Measurements from ENCODE around the gene MTF1. TPM values are rescaled to one million over a fixed set of nuclear protein-coding genes. Genes with fewer than 3 reads are reported as not detected.
A peak's percentile ranks its signal among the peaks of the same experiment; 100 is the strongest.

Gene MTF1
- total RNA-seq, 2 donors from 2014 or later = 22.1 to 33.9 TPM

GRCh38 chr1:37850352-37850955 lies 8.9 kb downstream of the MTF1 start:
- no peaks in the 10 kb centered on the region for H3K27me3 ChIP-seq
- DNase-seq = no peak
- peaks cover 5% of the 10 kb centered on the region for H3K4me1 ChIP-seq
- no peaks in the 10 kb centered on the region for H3K9me3 ChIP-seq
- no peak overlapping the region for H3K9ac ChIP-seq (ENCODE audit: low read depth in 2 of 2, low read length in 2 of 2)
- H3K27ac ChIP-seq = no peak overlapping the region
- H3K36me3 ChIP-seq = no peaks in the 10 kb centered on the region
- H3K4me3 ChIP-seq = no peak overlapping the region
- intact Hi-C loops (cut with DNase I) = no loop called here
- no peak for TF ChIP-seq CTCF (IDR thresholded peaks at IDR 0.05)

GRCh38 chr1:37849480-37849879 lies 9.9 kb downstream of the MTF1 start:
- Histone ChIP-seq H3K36me3 (no peaks in the 10 kb centered on the region), H3K9me3 (no peaks in the 10 kb centered on the region), H3K9ac (ENCODE audit: low read depth in 2 of 2, low read length in 2 of 2) (no peak overlapping the region), H3K4me3 (no peak overlapping the region), H3K27ac (no peak overlapping the region), H3K27me3 (no peaks in the 10 kb centered on the region), H3K4me1 (peaks cover 5% of the 10 kb centered on the region)
- intact Hi-C loops (cut with DNase I) = no loop called here
- DNase-seq = no peak
- TF ChIP-seq CTCF (IDR thresholded peaks at IDR 0.05) = no peak

GRCh38 chr1:37846647-37847339 lies 12.6 kb downstream of the MTF1 start:
- no peak for TF ChIP-seq CTCF (IDR thresholded peaks at IDR 0.05)
- Histone ChIP-seq H3K4me1 (peaks cover 5% of the 10 kb centered on the region), H3K27me3 (no peaks in the 10 kb centered on the region), H3K9ac (ENCODE audit: low read depth in 2 of 2, low read length in 2 of 2) (peak overlapping the region in 1 of 2 donors; percentile 55), H3K36me3 (no peaks in the 10 kb centered on the region), H3K4me3 (no peak overlapping the region), H3K27ac (peak overlapping the region; percentile 71), H3K9me3 (no peaks in the 10 kb centered on the region)
- peak; percentile 30 for DNase-seq
- intact Hi-C loops (cut with DNase I) = no loop called here

- Histone ChIP-seq H3K4me1 (peaks cover 5% of the 10 kb centered on the region), H3K27me3 (no peaks in the 10 kb centered on the region), H3K9ac (ENCODE audit: low read depth in 2 of 2, low read length in 2 of 2) (no peak overlapping the region), H3K36me3 (no peaks in the 10 kb centered on the region), H3K9me3 (no peaks in the 10 kb centered on the region), H3K4me3 (no peak overlapping the region), H3K27ac (peak overlapping the region; percentile 71)
- intact Hi-C loops (cut with DNase I) = no loop called here
- no peak for DNase-seq
- TF ChIP-seq CTCF (IDR thresholded peaks at IDR 0.05) = no peak
Measured at GRCh38 chr1:37845786-37846185, 13.6 kb downstream of the MTF1 start.

GRCh38 chr1:37845049-37845646 lies 14.2 kb downstream of the MTF1 start:
- DNase-seq = no peak
- Histone ChIP-seq H3K27me3 (no peaks in the 10 kb centered on the region), H3K27ac (no peak overlapping the region), H3K36me3 (no peaks in the 10 kb centered on the region), H3K9ac (ENCODE audit: low read depth in 2 of 2, low read length in 2 of 2) (no peak overlapping the region), H3K9me3 (no peaks in the 10 kb centered on the region), H3K4me1 (peaks cover 5% of the 10 kb centered on the region), H3K4me3 (no peak overlapping the region)
- intact Hi-C loops (cut with DNase I) = no loop called here
- TF ChIP-seq CTCF (IDR thresholded peaks at IDR 0.05) = no peak

Data from colonic mucosa (tissue), 4 donors.